H1 (cell line): ENCODE data around the gene UGT1A9. TPM values are rescaled to one million over a fixed set of nuclear protein-coding genes. Genes with fewer than 3 reads are reported as not detected.

Source experiments
- CTCF ChIA-PET: fragments of 300-600 bp; sonication (Branson Sonifier 250); formaldehyde crosslinking; loops from one replicate; lab custom pipeline; 2021; ENCODE audit not compliant: partially characterized antibody; lab: Charles Lee
- POLR2A ChIA-PET: fragments of 300-600 bp; sonication (Branson Sonifier 250); formaldehyde crosslinking; loops from one replicate; lab custom pipeline; 2021; ENCODE audit warnings: inconsistent platforms; ENCODE audit not compliant: partially characterized antibody; lab: Charles Lee
- DNase-seq, 2 experiments: peaks; one replicate each; pipeline versions ENCODE4 v3.0.0 to v3.0.0-alpha.2; 2010 to 2022; ENCODE audit warnings: low spot score in 2 of 2, low read depth in 1 of 2, mixed read lengths in 1 of 2
- FAIRE-seq: peaks from 2 replicates; lab custom pipeline; 2011; peaks lifted over from hg19 to GRCh38; lab: Jason Lieb, UNC
- H2AFZ ChIP-seq: 2 replicates; pipeline ENCODE4 v1.8.1; 2012; ENCODE audit warnings: low read length, inconsistent platforms
- H2AK5ac ChIP-seq: 2 replicates; pipeline ENCODE4 v1.6.1; 2013; ENCODE audit warnings: low read depth, low read length
- H2BK120ac ChIP-seq: replicated peaks from 2 replicates; pipeline ENCODE3; 2013; ENCODE audit warnings: low read depth, low read length, inconsistent platforms
- H2BK12ac ChIP-seq: 2 replicates; pipeline ENCODE4 v1.6.1; 2013; ENCODE audit warnings: low read depth, low read length
- H2BK15ac ChIP-seq: 2 replicates; pipeline ENCODE4 v1.6.1; 2013; ENCODE audit warnings: low read length
- H2BK20ac ChIP-seq: 2 replicates; pipeline ENCODE4 v1.6.1; 2013; ENCODE audit warnings: low read length
- H2BK5ac ChIP-seq: 2 replicates; pipeline ENCODE4 v1.6.1; 2013; ENCODE audit warnings: low read depth, low read length
- H3K14ac ChIP-seq: 2 replicates; pipeline ENCODE4 v1.6.1; 2013; ENCODE audit warnings: inconsistent platforms; ENCODE audit not compliant: insufficient read length
- H3K18ac ChIP-seq: 2 replicates; pipeline ENCODE4 v1.6.1; 2013; ENCODE audit warnings: low read length; ENCODE audit errors: extremely low read depth
- H3K23ac ChIP-seq: 2 replicates; pipeline ENCODE4 v1.6.1; 2013; ENCODE audit warnings: inconsistent platforms; ENCODE audit not compliant: insufficient read length
- H3K23me2 ChIP-seq: 2 replicates; pipeline ENCODE4 v1.6.1; 2013; ENCODE audit warnings: low read depth, low read length
- H3K27ac ChIP-seq: 2 replicates; pipeline ENCODE4 v1.6.1; 2011; ENCODE audit warnings: low read depth, low read length, inconsistent platforms
- H3K27me3 ChIP-seq, 4 experiments: replicated peaks in 1 of 4; 1 replicate in 1 of 4; 2 replicates in 3 of 4; pipeline versions ENCODE4 v1.6.1 to v1.8.1; 2011 to 2013; ENCODE audit warnings: low read length in 3 of 4, mild to moderate bottlenecking in 3 of 4, inconsistent platforms in 2 of 4, mixed read lengths in 2 of 4, moderate library complexity in 1 of 4; ENCODE audit not compliant: control insufficient read depth in 3 of 4, insufficient read depth in 3 of 4; ENCODE audit errors: extremely low read depth in 1 of 4
- H3K36me3 ChIP-seq, 4 experiments: 2 replicates each; pipeline versions ENCODE4 v1.6.1 to v1.8.1; 2011 to 2013; ENCODE audit warnings: mild to moderate bottlenecking in 4 of 4, low read length in 3 of 4, moderate library complexity in 2 of 4, control low read depth in 1 of 4, inconsistent platforms in 1 of 4; ENCODE audit not compliant: insufficient read depth in 4 of 4, control insufficient read depth in 2 of 4
- H3K4ac ChIP-seq: replicated peaks from 2 replicates; pipeline ENCODE3; 2013; ENCODE audit warnings: low read length, low read depth, mixed read lengths, inconsistent platforms; ENCODE audit not compliant: insufficient read length
- H3K4me1 ChIP-seq, 4 experiments: replicated peaks in 1 of 4; 1 replicate in 1 of 4; 2 replicates in 3 of 4; pipeline versions ENCODE4 v1.6.1 to v1.8.1; 2011 to 2013; ENCODE audit warnings: low read length in 3 of 4, inconsistent platforms in 2 of 4, mixed read lengths in 1 of 4; ENCODE audit not compliant: insufficient read depth in 4 of 4, control insufficient read depth in 3 of 4
- H3K4me2 ChIP-seq, 2 experiments: 2 replicates each; pipeline versions ENCODE4 v1.6.1 to v1.8.1; 2011 to 2013; ENCODE audit warnings: low read depth in 2 of 2, low read length in 2 of 2, control low read depth in 1 of 2, inconsistent platforms in 1 of 2, mild to moderate bottlenecking in 1 of 2; ENCODE audit not compliant: insufficient read depth in 1 of 2
- H3K4me3 ChIP-seq, 4 experiments: fragments of 200-600, 300-600 bp in 1 of 4; sonication (generic), shearing (Covaris generic), sonication (Bioruptor Twin) in 1 of 4; 2 replicates each; pipeline versions ENCODE4 v1.5.1 to v1.8.1; 2011 to 2016; ENCODE audit warnings: low read length in 4 of 4, low read depth in 3 of 4, control low read depth in 2 of 4, inconsistent platforms in 2 of 4, mild to moderate bottlenecking in 2 of 4, mixed read lengths in 1 of 4, moderate library complexity in 1 of 4; ENCODE audit not compliant: insufficient read depth in 2 of 4; ENCODE audit errors: extremely low read depth in 1 of 4
- H3K56ac ChIP-seq: replicated peaks from 2 replicates; pipeline ENCODE3; 2013; ENCODE audit warnings: low read depth, mild to moderate bottlenecking, mixed read lengths, low read length, inconsistent platforms; ENCODE audit not compliant: insufficient read length
- H3K79me1 ChIP-seq: 2 replicates; pipeline ENCODE4 v1.6.1; 2013; ENCODE audit warnings: low read depth, low read length, control low read depth
- H3K79me2 ChIP-seq, 2 experiments: 2 replicates each; pipeline versions ENCODE4 v1.6.1 to v1.8.1; 2012 to 2013; ENCODE audit warnings: low read length in 2 of 2, mild to moderate bottlenecking in 2 of 2, inconsistent platforms in 1 of 2; ENCODE audit not compliant: insufficient read depth in 2 of 2, control insufficient read depth in 1 of 2
- H3K9ac ChIP-seq, 4 experiments: replicated peaks in 1 of 4; 1 replicate in 1 of 4; 2 replicates in 3 of 4; pipeline versions ENCODE4 v1.6.1 to v1.8.1; 2011 to 2013; ENCODE audit warnings: low read depth in 3 of 4, low read length in 3 of 4, control low read depth in 2 of 4, mild to moderate bottlenecking in 2 of 4, moderate library complexity in 2 of 4, inconsistent platforms in 1 of 4; ENCODE audit errors: extremely low read depth in 1 of 4
- H3K9me3 ChIP-seq, 2 experiments: 2 replicates each; pipeline versions ENCODE4 v1.6.1 to v1.8.1; 2012 to 2013; ENCODE audit warnings: mild to moderate bottlenecking in 2 of 2, moderate library complexity in 2 of 2, control low read depth in 1 of 2, inconsistent platforms in 1 of 2, low read depth in 1 of 2, low read length in 1 of 2, mixed read lengths in 1 of 2; ENCODE audit not compliant: insufficient read depth in 2 of 2
- H4K20me1 ChIP-seq, 2 experiments: replicated peaks in 1 of 2; 2 replicates each; pipeline versions ENCODE3 to v1.8.1; 2011 to 2013; ENCODE audit warnings: inconsistent platforms in 2 of 2, low read length in 2 of 2, mild to moderate bottlenecking in 1 of 2; ENCODE audit not compliant: insufficient read depth in 2 of 2, control insufficient read depth in 1 of 2
- H4K5ac ChIP-seq: 2 replicates; pipeline ENCODE4 v1.6.1; 2013; ENCODE audit warnings: low read length, low read depth, mixed read lengths, inconsistent platforms; ENCODE audit not compliant: insufficient read length
- H4K8ac ChIP-seq: 2 replicates; pipeline ENCODE4 v1.8.0; 2013; ENCODE audit warnings: mild to moderate bottlenecking, moderate library complexity, low read length, inconsistent platforms; ENCODE audit not compliant: insufficient read depth; ENCODE audit errors: extremely low read depth
- H4K91ac ChIP-seq: replicated peaks from 2 replicates; pipeline ENCODE3; 2013; ENCODE audit warnings: low read length, mixed read lengths, inconsistent platforms; ENCODE audit not compliant: insufficient read length
- BACH1 ChIP-seq: IDR thresholded peaks from 2 replicates; pipeline ENCODE4 v1.6.1; 2012; ENCODE audit warnings: low read length, improper control_type of control experiment
- KDM1A ChIP-seq: fragments of 200-600, 300-600 bp; sonication (generic); IDR thresholded peaks from 2 replicates; pipeline ENCODE4 v1.7.1; 2016; ENCODE audit warnings: mild to moderate bottlenecking, low read length, borderline replicate concordance
- MAFK ChIP-seq: IDR thresholded peaks from 2 replicates; pipeline ENCODE4 v1.6.1; 2012; ENCODE audit warnings: low read depth, mild to moderate bottlenecking, improper control_type of control experiment, low read length
- NANOG ChIP-seq: IDR thresholded peaks from 2 replicates; pipeline ENCODE4 v1.6.1; 2011; ENCODE audit warnings: low read length, low read depth, mild to moderate bottlenecking, inconsistent platforms; ENCODE audit not compliant: insufficient read depth, poor library complexity, severe bottlenecking
- RXRA ChIP-seq: IDR thresholded peaks from 2 replicates; pipeline ENCODE4 v1.6.1; 2011; ENCODE audit warnings: low read depth, mild to moderate bottlenecking, low read length, moderate library complexity; ENCODE audit not compliant: insufficient read depth
- TEAD4 ChIP-seq: IDR thresholded peaks from 2 replicates; pipeline ENCODE4 v1.6.1; 2012; ENCODE audit warnings: low read depth, low read length, inconsistent platforms, mixed read lengths
- WGBS, 2 experiments: shearing (Covaris generic) in 1 of 2; methylation state at CpG; one replicate each; pipeline versions ENCODE4 v1.1.6 to v1.1.7; 2013 to 2015; ENCODE audit warnings: low lambda C conversion rate in 2 of 2, mixed read lengths in 2 of 2, inconsistent platforms in 1 of 2, low coverage in 1 of 2, missing lambda C conversion rate in 1 of 2; ENCODE audit not compliant: insufficient replicate concordance in 2 of 2, insufficient coverage in 1 of 2, insufficient read length in 1 of 2; ENCODE audit errors: extremely low coverage in 1 of 2, missing lambda C conversion rate in 1 of 2; 5-methylcytosine and 5-hydroxymethylcytosine counted together
- polyA plus RNA-seq, 7 experiments: library from polyadenylated mRNA; depleted of rRNA in 3 of 7; stranded (reverse) in 5 of 7; unstranded in 2 of 7; fragments of >200 nt in 5 of 7; fragments of 200-250 nt in 2 of 7; gene quantifications; 1 replicate in 5 of 7; 2 replicates in 1 of 7; 4 replicates in 1 of 7; pipeline versions ENCODE4 v1.2.1 to v1.2.3, GENCODE V29; 2011 to 2013; ENCODE audit warnings: missing spikeins in 2 of 7, mixed read lengths in 2 of 7
- total RNA-seq: library from RNA; stranded (reverse); fragmentation: NEBNext Ultra II Directional; extraction: Animal tissue kit (Norgen Biotek cat#: 25700); gene quantifications from 2 replicates; pipeline ENCODE4 v1.2.1, GENCODE V29; 2021
- TF ChIP-seq, protein P1 (sequence below), 3 experiments: IDR thresholded peaks; 1 replicate in 2 of 3; 2 replicates in 1 of 3; pipeline versions ENCODE4 v1.5.1 to v1.6.1; 2011; ENCODE audit warnings: low read length in 3 of 3, mild to moderate bottlenecking in 3 of 3, inconsistent platforms in 2 of 3, low read depth in 1 of 3, moderate library complexity in 1 of 3; ENCODE audit not compliant: insufficient read depth in 1 of 3; ENCODE audit errors: control extremely low read depth in 1 of 3

The UGT1A9 gene
- total and polyA plus RNA-seq, 2 of the 8 experiments (the other 6 are each of a cell fraction or from before 2014, with no cell fraction given) = not detected

DNA sequence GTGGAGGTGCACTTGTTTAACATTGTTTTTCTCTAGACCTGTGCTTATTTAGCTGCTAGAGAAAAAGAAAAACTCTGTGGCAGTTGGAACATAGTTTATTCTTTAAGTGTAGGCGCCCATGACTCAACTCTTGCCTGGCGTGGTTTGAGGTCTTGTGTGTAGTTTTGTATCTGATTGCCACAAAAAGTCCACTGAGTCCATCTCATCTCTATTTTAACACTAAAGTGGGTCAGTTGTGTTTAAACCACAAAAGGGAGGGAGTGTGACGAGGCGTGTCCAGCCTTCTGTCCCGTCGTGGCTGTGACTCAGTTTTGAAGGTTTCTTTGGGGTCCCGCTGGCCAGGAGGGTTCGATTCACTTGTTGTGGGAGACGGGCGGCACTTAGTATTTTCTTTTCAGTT, 15.3 kb upstream of the UGT1A9 start:
- no peak for FAIRE-seq
- 90% methylated on average over 10 of the region's 10 CpGs; no CpG with 5 or more reads in 1 of the 2 experiments for WGBS, 2 experiments
- Histone ChIP-seq H3K9ac (no peak overlapping the region), H2BK12ac (no peak overlapping the region), H3K56ac (no peak overlapping the region), H4K8ac (no peak overlapping the region), H3K23me2 (no peaks in the 10 kb centered on the region; the same call in 1 of the 2 replicates), H3K27me3 (no peaks in the 10 kb centered on the region), H2BK15ac (no peak overlapping the region), H2AK5ac (no peak overlapping the region), H2BK120ac (no peak overlapping the region), H4K5ac (no peak overlapping the region), H2BK20ac (no peak overlapping the region), H3K79me2 (no peaks in the 10 kb centered on the region), H2AFZ (no peak overlapping the region), H3K18ac (no peak overlapping the region), H3K23ac (no peak overlapping the region), H4K91ac (no peak overlapping the region), H3K9me3 (no peaks in the 10 kb centered on the region), H3K14ac (no peak overlapping the region), H2BK5ac (no peak overlapping the region), H3K4me1 (no peaks in the 10 kb centered on the region), H3K36me3 (no peaks in the 10 kb centered on the region), H3K27ac (no peak overlapping the region), H3K4me2 (no peak overlapping the region), H4K20me1 (no peaks in the 10 kb centered on the region), H3K79me1 (no peaks in the 10 kb centered on the region), H3K4me3 (no peak overlapping the region), H3K4ac (no peak overlapping the region)
- ChIA-PET CTCF (no interaction called here), POLR2A (no interaction called here)
- DNase-seq = no peak
- TF ChIP-seq NANOG (no peak), KDM1A (no peak), BACH1 (no peak), RXRA (no peak), TEAD4 (no peak), MAFK (no peak)
- TF ChIP-seq, protein P1, sequence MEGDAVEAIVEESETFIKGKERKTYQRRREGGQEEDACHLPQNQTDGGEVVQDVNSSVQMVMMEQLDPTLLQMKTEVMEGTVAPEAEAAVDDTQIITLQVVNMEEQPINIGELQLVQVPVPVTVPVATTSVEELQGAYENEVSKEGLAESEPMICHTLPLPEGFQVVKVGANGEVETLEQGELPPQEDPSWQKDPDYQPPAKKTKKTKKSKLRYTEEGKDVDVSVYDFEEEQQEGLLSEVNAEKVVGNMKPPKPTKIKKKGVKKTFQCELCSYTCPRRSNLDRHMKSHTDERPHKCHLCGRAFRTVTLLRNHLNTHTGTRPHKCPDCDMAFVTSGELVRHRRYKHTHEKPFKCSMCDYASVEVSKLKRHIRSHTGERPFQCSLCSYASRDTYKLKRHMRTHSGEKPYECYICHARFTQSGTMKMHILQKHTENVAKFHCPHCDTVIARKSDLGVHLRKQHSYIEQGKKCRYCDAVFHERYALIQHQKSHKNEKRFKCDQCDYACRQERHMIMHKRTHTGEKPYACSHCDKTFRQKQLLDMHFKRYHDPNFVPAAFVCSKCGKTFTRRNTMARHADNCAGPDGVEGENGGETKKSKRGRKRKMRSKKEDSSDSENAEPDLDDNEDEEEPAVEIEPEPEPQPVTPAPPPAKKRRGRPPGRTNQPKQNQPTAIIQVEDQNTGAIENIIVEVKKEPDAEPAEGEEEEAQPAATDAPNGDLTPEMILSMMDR (IDR thresholded peaks at IDR 0.05; ENCODE audit: control extremely low read depth in 1 of 3, insufficient read depth in 1 of 3, low read depth in 1 of 3, low read length in 3 of 3) = no peak
- TF ChIP-seq, all 59 proteins: peak for 0
